Activated CD4-positive, alpha-beta T cell treated with anti-CD3 and anti-CD28 coated beads, Interleukin-2, amount 50 U/mL, for 24 hours (primary cell): Measurements from ENCODE around the gene PLEKHN1.

ENCODE experiments used
- DNase-seq, 2 donors: peaks; one replicate each; pipeline ENCODE4 v3.0.0-alpha.2; 2020; ENCODE audit warnings: low read depth in 1 of 2, low spot score in 1 of 2

PLEKHN1 gene

GRCh38 chr1:960363-961131 lies 5.7 kb upstream of the PLEKHN1 start, which contains the start of gene KLHL17:
Gene KLHL17 (plus strand): TSS chr1:960584. CDS start chr1:960694, 110 bp downstream.
- DNase-seq = peak; percentile 59 to 74

GRCh38 chr1:961132-961669 lies 5.1 kb upstream of the PLEKHN1 start:
- no peak for DNase-seq

- DNase-seq = no peak
These were observed 3.6 kb upstream of the PLEKHN1 start for GRCh38 chr1:962381-963300.

GRCh38 chr1:963301-963651 lies 3.0 kb upstream of the PLEKHN1 start:
- DNase-seq = no peak

- no peak for DNase-seq
These were observed 2.3 kb upstream of the PLEKHN1 start for GRCh38 chr1:963746-964525.

DNA sequence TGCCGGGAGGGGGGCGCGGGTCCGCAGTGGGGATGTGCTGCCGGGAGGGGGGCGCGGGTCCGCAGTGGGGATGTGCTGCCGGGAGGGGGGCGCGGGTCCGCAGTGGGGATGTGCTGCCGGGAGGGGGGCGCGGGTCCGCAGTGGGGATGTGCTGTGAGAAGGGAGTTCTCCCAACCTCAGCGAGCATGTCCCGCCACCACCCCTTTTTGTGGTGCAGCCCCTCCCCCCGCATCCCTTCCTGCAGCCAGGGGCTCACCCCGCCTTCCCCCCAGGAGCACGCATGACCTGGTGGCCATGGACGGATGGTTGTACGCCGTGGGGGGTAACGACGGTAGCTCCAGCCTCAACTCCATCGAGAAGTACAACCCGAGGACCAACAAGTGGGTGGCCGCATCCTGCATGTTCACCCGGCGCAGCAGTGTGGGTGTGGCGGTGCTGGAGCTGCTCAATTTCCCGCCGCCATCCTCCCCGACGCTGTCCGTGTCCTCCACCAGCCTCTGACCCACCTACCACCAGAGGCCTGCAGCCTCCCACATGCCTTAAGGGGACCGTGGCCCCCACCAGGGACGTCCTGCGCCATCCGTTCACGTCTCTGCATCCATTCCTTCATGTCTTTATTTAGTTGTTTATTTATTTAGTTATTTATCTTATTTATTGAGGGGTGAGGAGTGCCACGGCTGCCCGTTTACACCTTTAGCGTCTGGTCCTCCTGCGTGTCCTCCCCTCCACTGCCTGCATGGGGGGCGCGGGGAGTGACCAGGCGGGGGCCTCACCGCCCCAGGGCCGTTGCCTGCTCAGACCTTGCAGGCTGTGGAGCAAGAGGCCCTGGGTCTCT lies 1.4 kb upstream of the PLEKHN1 start:
- DNase-seq = no peak

DNA sequence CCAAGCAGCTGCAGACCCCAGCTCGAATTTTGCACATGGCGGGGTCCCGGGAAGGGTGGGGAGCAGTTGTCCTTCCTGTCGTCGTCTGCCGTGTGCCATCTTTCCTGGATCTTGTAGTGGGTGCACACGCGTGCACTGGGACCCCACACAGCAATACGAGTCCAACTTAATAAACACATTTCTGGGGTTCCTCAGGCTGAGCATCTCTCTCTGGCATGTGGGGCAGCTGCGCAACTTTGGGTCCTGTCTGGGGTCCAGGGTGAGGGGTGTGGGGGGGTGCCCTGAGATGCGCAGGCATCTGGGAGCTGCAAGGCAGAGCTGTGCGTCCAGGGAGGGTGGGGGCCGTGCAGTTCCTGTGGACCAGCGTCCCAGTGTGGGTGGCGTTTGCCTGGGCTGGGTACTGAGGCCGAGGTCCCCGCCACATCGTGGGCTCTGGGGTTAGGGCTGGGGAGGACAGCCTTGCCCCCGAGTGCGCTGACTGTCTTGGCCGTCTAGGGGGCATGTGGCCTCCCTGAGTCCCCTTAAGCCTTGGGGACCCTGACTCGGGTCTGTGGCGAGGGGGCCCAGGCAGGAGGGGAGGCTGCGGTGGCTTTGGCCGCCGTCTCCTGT lies 652 bp upstream of the PLEKHN1 start:
- no peak for DNase-seq

GRCh38 chr1:966704-967300 lies 520 bp downstream of the PLEKHN1 start:
- peak; percentile 69 to 79 for DNase-seq

GRCh38 chr1:967466-968343 lies 1.4 kb downstream of the PLEKHN1 start:
- no peak for DNase-seq

DNA sequence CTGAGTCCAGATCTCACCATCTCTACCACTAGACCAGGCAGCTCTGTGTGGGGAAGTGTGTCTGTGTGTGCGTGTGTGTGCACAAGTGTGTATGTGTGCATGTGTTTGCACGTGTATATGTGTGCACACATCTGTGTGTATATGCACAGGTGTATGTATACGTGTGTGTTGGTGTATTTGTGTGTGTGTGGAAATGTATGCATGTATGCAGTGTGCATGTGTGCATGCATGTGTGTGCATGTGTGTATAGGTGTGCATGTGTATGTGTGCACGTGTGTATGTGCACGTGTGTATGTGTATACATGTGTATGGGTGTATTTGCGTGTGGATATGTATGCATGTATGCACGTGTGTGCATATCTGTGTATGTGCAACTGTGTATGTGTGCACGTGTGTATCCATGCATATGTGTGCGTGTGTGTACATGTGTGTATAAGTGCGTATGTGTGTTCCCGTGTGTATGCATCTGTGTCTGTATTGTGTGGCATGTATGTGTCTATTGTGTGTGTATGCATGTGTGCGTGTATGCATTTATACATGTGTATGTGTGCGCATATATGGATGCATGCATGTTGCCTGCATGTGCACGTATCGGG lies 3.1 kb downstream of the PLEKHN1 start:
- no peak for DNase-seq

DNA sequence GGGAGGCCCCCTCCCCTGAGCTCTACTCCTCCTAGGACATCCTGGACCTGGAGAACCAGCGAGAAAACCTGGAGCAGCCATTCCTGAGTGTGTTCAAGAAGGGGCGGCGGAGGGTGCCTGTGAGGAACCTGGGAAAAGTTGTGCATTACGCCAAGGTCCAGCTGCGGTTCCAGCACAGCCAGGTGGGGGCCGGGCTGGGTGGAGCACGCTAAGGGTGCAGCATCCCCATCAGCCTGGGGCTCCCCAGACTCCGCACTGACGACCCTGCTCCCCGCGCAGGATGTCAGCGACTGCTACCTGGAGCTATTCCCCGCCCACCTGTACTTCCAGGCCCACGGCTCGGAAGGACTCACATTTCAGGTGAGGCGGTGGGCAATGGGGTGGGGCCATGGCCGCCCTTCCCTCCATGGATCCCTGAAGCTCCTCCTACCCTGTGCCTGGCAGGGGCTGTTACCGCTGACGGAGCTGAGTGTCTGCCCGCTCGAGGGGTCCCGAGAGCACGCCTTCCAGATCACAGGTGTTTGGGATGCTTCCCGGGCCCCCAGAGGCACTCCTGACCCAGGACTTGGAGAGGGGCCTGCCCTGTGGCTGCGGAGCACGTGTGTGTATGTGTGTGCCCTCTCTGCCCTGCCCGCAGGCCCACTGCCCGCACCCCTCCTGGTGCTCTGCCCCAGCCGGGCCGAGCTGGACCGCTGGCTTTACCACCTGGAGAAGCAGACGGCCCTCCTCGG lies 4.1 kb downstream of the PLEKHN1 start:
- DNase-seq = no peak

- no peak for DNase-seq
These were observed 4.9 kb downstream of the PLEKHN1 start for GRCh38 chr1:970973-971730.

GRCh38 chr1:971751-972506 lies 5.6 kb downstream of the PLEKHN1 start:
- no peak for DNase-seq

DNA sequence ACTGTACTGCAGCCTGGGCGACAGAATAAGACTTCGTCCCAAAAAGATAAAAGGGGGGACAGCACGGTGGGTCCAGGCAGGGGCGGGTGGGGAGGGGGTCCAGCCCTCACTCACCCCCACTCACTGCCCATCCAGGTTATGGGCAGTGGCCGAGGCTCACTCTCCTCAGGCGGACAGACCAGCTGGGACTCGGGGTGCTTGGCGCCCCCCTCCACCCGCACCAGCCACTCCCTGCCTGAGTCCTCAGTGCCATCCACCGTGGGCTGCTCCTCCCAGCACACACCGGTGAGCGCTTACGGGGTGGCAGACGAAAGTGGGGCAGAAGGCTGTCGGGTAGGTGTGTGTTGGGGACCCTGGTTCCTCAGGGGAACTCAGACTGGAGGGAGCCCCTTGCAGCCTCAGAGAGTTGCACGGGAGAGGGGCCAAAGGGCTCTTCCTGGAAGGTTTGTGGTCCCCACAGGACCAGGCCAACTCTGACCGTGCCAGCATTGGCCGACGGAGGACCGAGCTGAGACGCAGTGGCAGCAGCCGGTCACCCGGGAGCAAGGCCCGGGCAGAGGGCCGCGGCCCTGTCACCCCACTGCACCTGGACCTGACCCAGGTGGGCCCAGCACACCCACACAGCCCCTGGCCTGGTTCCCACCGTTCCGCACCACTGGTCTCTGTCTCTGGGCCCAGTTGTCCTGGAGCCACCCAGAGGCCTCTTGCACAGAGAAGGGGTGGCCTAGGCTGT lies 6.6 kb downstream of the PLEKHN1 start:
- no peak for DNase-seq
